DOHH2 (cell line): Measurements from ENCODE around the gene RBAK.
"Not testable (repeated sequence)": the region's sequence is repeated elsewhere in the genome, so short reads cannot be mapped to it uniquely, and the experiment has no call there.

Experiments
- H3F3A ChIP-seq: fragments of 200-600 bp; sonication (generic), shearing (Covaris generic); 2 replicates; pipeline ENCODE4 v1.6.0; 2016; ENCODE audit warnings: antibody characterized with exemption, mild to moderate bottlenecking; ENCODE audit not compliant: control insufficient read depth, insufficient read depth
- H3K27ac ChIP-seq: fragments of 200-600 bp; sonication (generic); 2 replicates; pipeline ENCODE4 v1.5.1; 2014; ENCODE audit warnings: low read depth, mild to moderate bottlenecking, low read length, moderate library complexity
- H3K27me3 ChIP-seq: fragments of 200-600 bp; sonication (generic); 2 replicates; pipeline ENCODE4 v1.6.1; 2014; ENCODE audit warnings: mild to moderate bottlenecking, low read length, mixed read lengths; ENCODE audit not compliant: control insufficient read depth
- H3K36me3 ChIP-seq: fragments of 200-600 bp; sonication (generic); 2 replicates; pipeline ENCODE4 v1.6.1; 2014; ENCODE audit warnings: mild to moderate bottlenecking, low read length, moderate library complexity, mixed read lengths; ENCODE audit not compliant: control insufficient read depth
- H3K4me1 ChIP-seq: fragments of 200-600 bp; sonication (generic); 2 replicates; pipeline ENCODE4 v1.6.1; 2014; ENCODE audit warnings: mild to moderate bottlenecking, low read length, mixed read lengths; ENCODE audit not compliant: control insufficient read depth
- H3K4me2 ChIP-seq: fragments of 200-600 bp; sonication (generic); 2 replicates; pipeline ENCODE4 v1.6.0; 2014; ENCODE audit warnings: mild to moderate bottlenecking, low read length, moderate library complexity
- H3K4me3 ChIP-seq: fragments of 200-600 bp; sonication (generic); 2 replicates; pipeline ENCODE4 v1.5.1; 2014; ENCODE audit warnings: mild to moderate bottlenecking, low read length, mixed read lengths
- H3K79me2 ChIP-seq: fragments of 200-600 bp; sonication (generic); 2 replicates; pipeline ENCODE4 v1.6.1; 2014; ENCODE audit warnings: mild to moderate bottlenecking, low read length, mixed read lengths; ENCODE audit not compliant: control insufficient read depth
- H3K9me2 ChIP-seq: fragments of 200-600 bp; sonication (generic); replicated peaks from 2 replicates; pipeline ENCODE4 v1.6.1; 2014; ENCODE audit warnings: mild to moderate bottlenecking, low read length, mixed read lengths; ENCODE audit not compliant: control insufficient read depth
- H3K9me3 ChIP-seq: fragments of 200-600 bp; sonication (generic); 2 replicates; pipeline ENCODE4 v1.6.1; 2014; ENCODE audit warnings: antibody characterized with exemption, low read length, mixed read lengths; ENCODE audit not compliant: control insufficient read depth, insufficient read depth
- H4K20me1 ChIP-seq: fragments of 200-600 bp; sonication (generic); 2 replicates; pipeline ENCODE4 v1.6.0; 2014; ENCODE audit warnings: low read depth, mild to moderate bottlenecking, antibody characterized with exemption, low read length, moderate library complexity; ENCODE audit not compliant: control insufficient read depth, insufficient read depth
- CTCF ChIP-seq: fragments of 200-600 bp; sonication (generic); IDR thresholded peaks from one replicate; pipeline ENCODE4 v1.5.1; 2014; ENCODE audit warnings: antibody characterized with exemption, mild to moderate bottlenecking, low read depth, low read length; ENCODE audit not compliant: poor library complexity, severe bottlenecking
- EZH2phosphoT487 ChIP-seq: fragments of 200-600 bp; sonication (generic); IDR thresholded peaks from 2 replicates; pipeline ENCODE4 v1.6.1; 2017; ENCODE audit warnings: borderline replicate concordance, mild to moderate bottlenecking, antibody characterized with exemption, low read length, moderate library complexity, mixed read lengths

RBAK gene

GRCh38 chr7:5020098-5020497, 25.6 kb upstream of the RBAK start:
- Histone ChIP-seq H3K4me2 (no peak overlapping the region), H3K4me1 (no peaks in the 10 kb centered on the region), H3K27me3 (no peaks in the 10 kb centered on the region), H4K20me1 (no peaks in the 10 kb centered on the region), H3K27ac (no peak overlapping the region), H3K36me3 (no peaks in the 10 kb centered on the region), H3K9me2 (no peaks in the 10 kb centered on the region), H3K79me2 (no peaks in the 10 kb centered on the region), H3F3A (no peaks in the 10 kb centered on the region), H3K4me3 (no peak overlapping the region), H3K9me3 (no peaks in the 10 kb centered on the region)
- TF ChIP-seq CTCF, result no peak
- TF ChIP-seq EZH2phosphoT487, result no peak

GRCh38 chr7:5020976-5021550, 24.6 kb upstream of the RBAK start:
- not testable (repeated sequence) for H4K20me1 ChIP-seq, H3K27ac ChIP-seq, H3K4me3 ChIP-seq, H3K9me3 ChIP-seq, H3K79me2 ChIP-seq, H3K4me1 ChIP-seq, H3K27me3 ChIP-seq, H3K9me2 ChIP-seq, H3K36me3 ChIP-seq, H3K4me2 ChIP-seq, H3F3A ChIP-seq

- not testable (repeated sequence) for H4K20me1 ChIP-seq, H3K79me2 ChIP-seq, H3F3A ChIP-seq, H3K27me3 ChIP-seq, H3K4me2 ChIP-seq, H3K36me3 ChIP-seq, H3K27ac ChIP-seq, H3K9me3 ChIP-seq, H3K9me2 ChIP-seq, H3K4me1 ChIP-seq, H3K4me3 ChIP-seq
Observed at GRCh38 chr7:5023626-5024025, 22.0 kb upstream of the RBAK start.

- not testable (repeated sequence) for H3K9me3 ChIP-seq, H3K27me3 ChIP-seq, H3K4me1 ChIP-seq, H3K36me3 ChIP-seq, H3K27ac ChIP-seq, H3K4me3 ChIP-seq, H3K79me2 ChIP-seq, H3F3A ChIP-seq, H3K9me2 ChIP-seq, H3K4me2 ChIP-seq, H4K20me1 ChIP-seq
Observed at GRCh38 chr7:5027796-5028410, 17.8 kb upstream of the RBAK start.

GRCh38 chr7:5033186-5033585, 12.5 kb upstream of the RBAK start:
- H4K20me1 ChIP-seq, H3F3A ChIP-seq, H3K79me2 ChIP-seq, H3K9me2 ChIP-seq, H3K4me2 ChIP-seq, H3K27me3 ChIP-seq, H3K27ac ChIP-seq, H3K36me3 ChIP-seq, H3K4me1 ChIP-seq, H3K4me3 ChIP-seq, H3K9me3 ChIP-seq: not testable (repeated sequence)
